H9 (cell line): ENCODE data around the gene CRYBB1. TPM values are rescaled to one million over a fixed set of nuclear protein-coding genes. Genes with fewer than 3 reads are reported as not detected.

ENCODE experiments used
- DNase-seq: peaks from one replicate; pipeline ENCODE4 v3.0.0-alpha.2; 2017
- H2AFZ ChIP-seq: one replicate; pipeline ENCODE4 v1.6.1; 2013; ENCODE audit warnings: mild to moderate bottlenecking, low read length, control low read depth, moderate library complexity
- H2AK5ac ChIP-seq: 2 replicates; pipeline ENCODE4 v1.6.1; 2013; ENCODE audit warnings: low read length, control low read depth, mixed read lengths; ENCODE audit not compliant: insufficient read length
- H2BK120ac ChIP-seq: one replicate; pipeline ENCODE4 v1.6.1; 2013; ENCODE audit warnings: low read depth, mild to moderate bottlenecking, low read length, control low read depth, inconsistent platforms; ENCODE audit not compliant: poor library complexity, severe bottlenecking
- H2BK12ac ChIP-seq: 2 replicates; pipeline ENCODE4 v1.6.1; 2013; ENCODE audit warnings: low read length, control low read depth, mixed read lengths, low read depth; ENCODE audit not compliant: insufficient read length
- H2BK15ac ChIP-seq: 2 replicates; pipeline ENCODE4 v1.6.1; 2013; ENCODE audit warnings: low read depth, low read length, control low read depth
- H2BK20ac ChIP-seq: one replicate; pipeline ENCODE4 v1.6.1; 2013; ENCODE audit warnings: low read depth, mild to moderate bottlenecking, low read length, control low read depth, inconsistent platforms; ENCODE audit not compliant: poor library complexity, severe bottlenecking
- H2BK5ac ChIP-seq: 2 replicates; pipeline ENCODE4 v1.6.1; 2013; ENCODE audit warnings: low read length, control low read depth, mixed read lengths; ENCODE audit not compliant: insufficient read length
- H3K14ac ChIP-seq: 2 replicates; pipeline ENCODE4 v1.6.1; 2013; ENCODE audit warnings: low read length, control low read depth; ENCODE audit not compliant: insufficient read depth
- H3K18ac ChIP-seq: 2 replicates; pipeline ENCODE4 v1.6.1; 2013; ENCODE audit warnings: low read depth, mild to moderate bottlenecking, mixed read lengths, low read length, control low read depth; ENCODE audit not compliant: insufficient read length
- H3K23ac ChIP-seq: 2 replicates; pipeline ENCODE4 v1.6.1; 2013; ENCODE audit warnings: low read length, control low read depth, mixed read lengths, low read depth; ENCODE audit not compliant: insufficient read length
- H3K23me2 ChIP-seq: 2 replicates; pipeline ENCODE4 v1.6.1; 2013; ENCODE audit warnings: low read depth, mild to moderate bottlenecking, mixed read lengths, low read length, control low read depth; ENCODE audit not compliant: insufficient read length, poor library complexity, severe bottlenecking
- H3K27ac ChIP-seq: 2 replicates; pipeline ENCODE4 v1.5.1; 2013; ENCODE audit warnings: low read length, control low read depth, mixed read lengths, low read depth; ENCODE audit not compliant: insufficient read length
- H3K27me3 ChIP-seq: 2 replicates; pipeline ENCODE4 v1.6.1; 2013; ENCODE audit warnings: low read length, control low read depth, inconsistent platforms; ENCODE audit not compliant: insufficient read depth
- H3K4ac ChIP-seq: 2 replicates; pipeline ENCODE4 v1.6.1; 2013; ENCODE audit warnings: low read depth, mild to moderate bottlenecking, control low read depth, inconsistent platforms, low read length, moderate library complexity
- H3K4me1 ChIP-seq: 2 replicates; pipeline ENCODE4 v1.6.1; 2013; ENCODE audit warnings: low read length, control low read depth, inconsistent platforms; ENCODE audit not compliant: insufficient read depth
- H3K4me2 ChIP-seq: 2 replicates; pipeline ENCODE4 v1.6.1; 2013; ENCODE audit warnings: low read length, control low read depth, mixed read lengths; ENCODE audit not compliant: insufficient read length, insufficient read depth
- H3K56ac ChIP-seq: 2 replicates; pipeline ENCODE4 v1.6.1; 2013; ENCODE audit warnings: low read depth, mild to moderate bottlenecking, mixed read lengths, low read length, control low read depth; ENCODE audit not compliant: insufficient read length
- H3K79me1 ChIP-seq: 2 replicates; pipeline ENCODE4 v1.6.1; 2013; ENCODE audit warnings: low read depth, mild to moderate bottlenecking, moderate library complexity, low read length, control low read depth, inconsistent platforms; ENCODE audit not compliant: insufficient read depth, poor library complexity, severe bottlenecking
- H3K79me2 ChIP-seq: 2 replicates; pipeline ENCODE4 v1.6.1; 2013; ENCODE audit warnings: low read length, control low read depth, inconsistent platforms; ENCODE audit not compliant: insufficient read depth
- H3K9ac ChIP-seq: 2 replicates; pipeline ENCODE4 v1.6.1; 2013; ENCODE audit warnings: low read length, control low read depth, mixed read lengths; ENCODE audit not compliant: insufficient read length; ENCODE audit errors: extremely low read depth
- H3K9me3 ChIP-seq: one replicate; pipeline ENCODE4 v1.6.1; 2013; ENCODE audit warnings: low read depth, low read length, inconsistent platforms; ENCODE audit not compliant: control insufficient read depth
- H3T11ph ChIP-seq: one replicate; pipeline ENCODE4 v1.6.1; 2013; ENCODE audit warnings: mild to moderate bottlenecking, low read length, control low read depth, inconsistent platforms
- H4K20me1 ChIP-seq: one replicate; pipeline ENCODE4 v1.6.1; 2013; ENCODE audit not compliant: control insufficient read depth, insufficient read length, insufficient read depth
- H4K5ac ChIP-seq: 2 replicates; pipeline ENCODE4 v1.6.1; 2013; ENCODE audit warnings: low read depth, mild to moderate bottlenecking, mixed read lengths, low read length, control low read depth; ENCODE audit not compliant: insufficient read length
- H4K8ac ChIP-seq: replicated peaks from 2 replicates; pipeline ENCODE4 v1.6.1; 2013; ENCODE audit warnings: low read length, control low read depth, mixed read lengths, low read depth; ENCODE audit not compliant: insufficient read length
- H4K91ac ChIP-seq: 2 replicates; pipeline ENCODE4 v1.6.1; 2013; ENCODE audit warnings: low read depth, mild to moderate bottlenecking, moderate library complexity, mixed read lengths, low read length, control low read depth; ENCODE audit not compliant: insufficient read length
- H3K27ac Mint-ChIP-seq, 3 experiments: 2 replicates in 2 of 3; 3 replicates in 1 of 3; pipeline ENCODE4 v1.8.0; 2020 to 2021; ENCODE audit warnings: mixed read lengths in 3 of 3, mild to moderate bottlenecking in 1 of 3, moderate library complexity in 1 of 3
- H3K27me3 Mint-ChIP-seq: 2 replicates; pipeline ENCODE4 v1.8.0; 2021; ENCODE audit warnings: low read depth, mild to moderate bottlenecking, moderate library complexity, mixed read lengths
- H3K36me3 Mint-ChIP-seq, 3 experiments: 2 replicates in 2 of 3; 3 replicates in 1 of 3; pipeline ENCODE4 v1.8.0; 2020 to 2021; ENCODE audit warnings: low read depth in 3 of 3, mixed read lengths in 3 of 3; ENCODE audit not compliant: insufficient read depth in 1 of 3
- H3K4me1 Mint-ChIP-seq, 2 experiments: 2 replicates each; pipeline ENCODE4 v1.8.0; 2020; ENCODE audit warnings: mixed read lengths in 2 of 2
- H3K4me3 Mint-ChIP-seq, 2 experiments: 2 replicates in 1 of 2; 3 replicates in 1 of 2; pipeline ENCODE4 v1.8.0; 2020 to 2021; ENCODE audit warnings: mild to moderate bottlenecking in 2 of 2, mixed read lengths in 2 of 2, moderate library complexity in 1 of 2
- H3K9me3 Mint-ChIP-seq, 2 experiments: 2 replicates in 1 of 2; 3 replicates in 1 of 2; pipeline ENCODE4 v1.8.0; 2020; ENCODE audit warnings: mild to moderate bottlenecking in 2 of 2, mixed read lengths in 2 of 2, moderate library complexity in 1 of 2
- WGBS: extraction: QIAGEN DNeasy Blood & Tissue Kit; methylation state at CpG from one replicate; pipeline ENCODE4 v1.1.7; 2013; ENCODE audit warnings: missing lambda C conversion rate, low lambda C conversion rate, mixed read lengths; ENCODE audit not compliant: insufficient read length; ENCODE audit errors: extremely low coverage; 5-methylcytosine and 5-hydroxymethylcytosine counted together
- total RNA-seq: library from RNA; stranded (reverse); gene quantifications from 2 replicates; pipeline ENCODE4 v1.2.1, GENCODE V29; 2021
- TF ChIP-seq, protein P1 (sequence below): fragments of 200-600 bp; sonication (generic); conservative IDR thresholded peaks from 3 replicates; pipeline ENCODE4 v1.8.0; 2021; ENCODE audit warnings: antibody characterized with exemption, mild to moderate bottlenecking

The CRYBB1 gene
- total RNA-seq, 1 experiment from 2014 or later, result 5.4 TPM

DNA sequence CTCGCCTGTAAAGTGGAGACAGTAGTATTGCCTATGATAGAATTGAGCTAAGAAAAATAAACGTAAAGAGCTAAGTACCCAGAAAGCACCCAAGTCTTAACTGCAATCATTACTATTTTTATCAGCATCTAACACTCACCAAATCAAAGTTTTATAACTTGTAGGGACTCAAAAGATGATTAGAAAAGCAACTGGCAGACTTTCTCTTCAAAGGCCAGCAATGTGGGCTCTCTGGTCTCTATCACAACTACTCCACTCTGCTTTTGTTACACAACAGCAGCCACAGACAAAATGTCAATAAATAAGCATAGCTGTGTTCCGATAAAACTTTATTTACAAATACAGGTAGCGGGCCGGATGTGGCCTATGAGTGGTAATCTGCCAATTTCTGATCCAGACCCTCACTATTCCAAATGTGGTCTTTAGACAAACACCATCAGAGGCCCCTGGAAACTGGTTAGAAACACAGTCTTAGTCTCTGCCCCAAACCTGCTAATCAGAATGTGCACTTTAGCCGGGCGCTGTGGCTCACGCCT, 36.1 kb downstream of the CRYBB1 start:
- no peaks in the 10 kb centered on the region for H3K27me3 ChIP-seq
- no peaks in the 10 kb centered on the region for H3K9me3 ChIP-seq
- H3K9ac ChIP-seq, result no peak overlapping the region
- H3K4ac ChIP-seq, result no peak overlapping the region
- H3T11ph ChIP-seq, result no peak overlapping the region
- no peak overlapping the region for H3K56ac ChIP-seq
- WGBS, result no CpG with 5 or more reads among the region's 8 CpGs
- H3K27ac Mint-ChIP-seq, result peak overlapping the region in 1 of 3 experiments; percentile 98; a peak in 3 of 7 replicates
- H3K36me3 Mint-ChIP-seq, result peaks cover 26 to 31% (median 28%) of the 10 kb centered on the region in 3 experiments
- TF ChIP-seq, protein P1, sequence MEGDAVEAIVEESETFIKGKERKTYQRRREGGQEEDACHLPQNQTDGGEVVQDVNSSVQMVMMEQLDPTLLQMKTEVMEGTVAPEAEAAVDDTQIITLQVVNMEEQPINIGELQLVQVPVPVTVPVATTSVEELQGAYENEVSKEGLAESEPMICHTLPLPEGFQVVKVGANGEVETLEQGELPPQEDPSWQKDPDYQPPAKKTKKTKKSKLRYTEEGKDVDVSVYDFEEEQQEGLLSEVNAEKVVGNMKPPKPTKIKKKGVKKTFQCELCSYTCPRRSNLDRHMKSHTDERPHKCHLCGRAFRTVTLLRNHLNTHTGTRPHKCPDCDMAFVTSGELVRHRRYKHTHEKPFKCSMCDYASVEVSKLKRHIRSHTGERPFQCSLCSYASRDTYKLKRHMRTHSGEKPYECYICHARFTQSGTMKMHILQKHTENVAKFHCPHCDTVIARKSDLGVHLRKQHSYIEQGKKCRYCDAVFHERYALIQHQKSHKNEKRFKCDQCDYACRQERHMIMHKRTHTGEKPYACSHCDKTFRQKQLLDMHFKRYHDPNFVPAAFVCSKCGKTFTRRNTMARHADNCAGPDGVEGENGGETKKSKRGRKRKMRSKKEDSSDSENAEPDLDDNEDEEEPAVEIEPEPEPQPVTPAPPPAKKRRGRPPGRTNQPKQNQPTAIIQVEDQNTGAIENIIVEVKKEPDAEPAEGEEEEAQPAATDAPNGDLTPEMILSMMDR, result no peak
- H3K14ac ChIP-seq, result no peak overlapping the region
- no peak overlapping the region for H2BK120ac ChIP-seq
- no peak overlapping the region for H4K5ac ChIP-seq
- H3K4me1 ChIP-seq, result peaks cover 19% of the 10 kb centered on the region; the same call in 1 of the 2 replicates
- H3K27ac ChIP-seq, result no peak overlapping the region
- no peaks in the 10 kb centered on the region for H3K27me3 Mint-ChIP-seq
- H2BK15ac ChIP-seq, result no peak overlapping the region
- H3K4me2 ChIP-seq, result no peak overlapping the region
- no peaks in the 10 kb centered on the region for H4K20me1 ChIP-seq
- no peaks in the 10 kb centered on the region for H3K23me2 ChIP-seq
- no peak overlapping the region for H2AK5ac ChIP-seq
- H3K79me1 ChIP-seq, result peaks cover 7% of the 10 kb centered on the region
- no peak overlapping the region for H2BK12ac ChIP-seq
- H3K23ac ChIP-seq, result no peak overlapping the region
- H3K18ac ChIP-seq, result no peak overlapping the region
- no peak overlapping the region for H3K4me3 Mint-ChIP-seq
- H3K79me2 ChIP-seq, result peaks cover 37% of the 10 kb centered on the region; the same call in 1 of the 2 replicates
- no peak overlapping the region for H4K8ac ChIP-seq
- peaks cover 65 to 77% of the 10 kb centered on the region in 2 experiments for H3K4me1 Mint-ChIP-seq
- H2BK20ac ChIP-seq, result no peak overlapping the region
- no peak for DNase-seq
- no peak overlapping the region for H2AFZ ChIP-seq
- H3K9me3 Mint-ChIP-seq, result no peaks in the 10 kb centered on the region
- no peak overlapping the region for H2BK5ac ChIP-seq
- H4K91ac ChIP-seq, result no peak overlapping the region
